ENCODE data around the gene RNU6-7. TPM values are rescaled to one million over a fixed set of nuclear protein-coding genes. Genes with fewer than 3 reads are reported as not detected.

Gene RNU6-7
- total RNA-seq, 1 experiment from 2014 or later: not detected

GRCh38 chr14:32209471-32209870 is 7.6 kb downstream of the RNU6-7 start:
- ATAC-seq (no peak), DNase-seq (ENCODE audit: low spot score) (no peak)
- Mint-ChIP-seq H3K36me3 (no peaks in the 10 kb centered on the region), H3K27me3 (ENCODE audit: low read depth) (peaks cover 3% of the 10 kb centered on the region), H3K4me1 (peaks cover 11% of the 10 kb centered on the region), H3K4me3 (no peak overlapping the region), H3K27ac (no peak overlapping the region), H3K9me3 (no peaks in the 10 kb centered on the region)
- TF ChIP-seq ATF2 (CRISPR knock-in tag; IDR thresholded peaks at IDR 0.05; ENCODE audit: borderline replicate concordance, low read depth) (no peak), NR3C1 (CRISPR knock-in tag; conservative IDR thresholded peaks at IDR 0.05; ENCODE audit: low read depth) (no peak), SOX15 (CRISPR knock-in tag; IDR thresholded peaks at IDR 0.05) (no peak), JAZF1 (CRISPR knock-in tag; IDR thresholded peaks at IDR 0.05) (no peak), GABPB1 (CRISPR knock-in tag; IDR thresholded peaks at IDR 0.05) (no peak), ZNF121 (CRISPR knock-in tag; IDR thresholded peaks at IDR 0.05) (no peak), NFATC4 (CRISPR knock-in tag; IDR thresholded peaks at IDR 0.05) (no peak), TEAD1 (CRISPR knock-in tag; IDR thresholded peaks at IDR 0.05) (no peak), SMAD4 (CRISPR knock-in tag; IDR thresholded peaks at IDR 0.05) (no peak), SMAD3 (CRISPR knock-in tag; IDR thresholded peaks at IDR 0.05; ENCODE audit: borderline replicate concordance) (no peak), NFE2L1 (CRISPR knock-in tag; IDR thresholded peaks at IDR 0.05) (no peak), ARID4B (CRISPR knock-in tag; IDR thresholded peaks at IDR 0.05; ENCODE audit: borderline replicate concordance) (no peak), FOXP1 (CRISPR knock-in tag; IDR thresholded peaks at IDR 0.05; ENCODE audit: borderline replicate concordance) (no peak), GRHL2 (CRISPR knock-in tag; IDR thresholded peaks at IDR 0.05; ENCODE audit: insufficient replicate concordance, severe bottlenecking) (no peak), AR (CRISPR knock-in tag; IDR thresholded peaks at IDR 0.05) (no peak), ZNF281 (CRISPR knock-in tag; IDR thresholded peaks at IDR 0.05) (no peak)
- ChIA-PET POLR2A (no interaction called here), CTCF (no interaction called here)
